ENCODE measurements around the gene HEYL.
A peak's percentile ranks its signal among the peaks of the same experiment; 100 is the strongest.

The HEYL gene

GRCh38 chr1:39639305-39640130, at the start of gene HEYL:
Gene HEYL, minus strand, starts transcription at chr1:39639643. Its CDS starts 18 bp downstream, at chr1:39639625.
- peak; percentile 21 for DNase-seq (ENCODE audit: low read depth, low spot score)

GRCh38 chr1:39689214-39689613, 49.8 kb upstream of the HEYL start:
- DNase-seq (ENCODE audit: low read depth, low spot score), result no peak

GRCh38 chr1:39688706-39689105, 49.3 kb upstream of the HEYL start:
- DNase-seq (ENCODE audit: low read depth, low spot score), result no peak

- DNase-seq (ENCODE audit: low read depth, low spot score), result no peak
These were observed 47.8 kb upstream of the HEYL start for GRCh38 chr1:39687243-39687642.

GRCh38 chr1:39685071-39685470, 45.6 kb upstream of the HEYL start:
- DNase-seq (ENCODE audit: low read depth, low spot score), result no peak

- DNase-seq (ENCODE audit: low read depth, low spot score), result no peak
These were observed 44.8 kb upstream of the HEYL start for GRCh38 chr1:39684313-39684664.

- DNase-seq (ENCODE audit: low read depth, low spot score), result no peak
These were observed 44.3 kb upstream of the HEYL start for GRCh38 chr1:39683591-39684312.

GRCh38 chr1:39681999-39682398, 42.6 kb upstream of the HEYL start:
- no peak for DNase-seq (ENCODE audit: low read depth, low spot score)

- no peak for DNase-seq (ENCODE audit: low read depth, low spot score)
These were observed 41.9 kb upstream of the HEYL start for GRCh38 chr1:39681294-39681693.

- DNase-seq (ENCODE audit: low read depth, low spot score), result no peak
These were observed 41.3 kb upstream of the HEYL start for GRCh38 chr1:39680751-39681150.

GRCh38 chr1:39679821-39680220, 40.4 kb upstream of the HEYL start:
- DNase-seq (ENCODE audit: low read depth, low spot score), result no peak

- DNase-seq (ENCODE audit: low read depth, low spot score), result no peak
These were observed 39.4 kb upstream of the HEYL start for GRCh38 chr1:39678889-39679288.

- no peak for DNase-seq (ENCODE audit: low read depth, low spot score)
These were observed 38.2 kb upstream of the HEYL start for GRCh38 chr1:39677645-39678044.

GRCh38 chr1:39676948-39677548, 37.6 kb upstream of the HEYL start:
- no peak for DNase-seq (ENCODE audit: low read depth, low spot score)

- no peak for DNase-seq (ENCODE audit: low read depth, low spot score)
These were observed 35.8 kb upstream of the HEYL start for GRCh38 chr1:39675220-39675619.

GRCh38 chr1:39673215-39673614, 33.8 kb upstream of the HEYL start:
- DNase-seq (ENCODE audit: low read depth, low spot score), result no peak

GRCh38 chr1:39672551-39672947, 33.1 kb upstream of the HEYL start:
- no peak for DNase-seq (ENCODE audit: low read depth, low spot score)

- DNase-seq (ENCODE audit: low read depth, low spot score), result no peak
These were observed 32.5 kb upstream of the HEYL start, which contains the start of gene NT5C1A for GRCh38 chr1:39671793-39672550. Gene NT5C1A, minus strand, starts transcription at chr1:39672107. Its CDS starts 69 bp downstream, at chr1:39672038.

GRCh38 chr1:39671433-39671792, 32.0 kb upstream of the HEYL start:
- no peak for DNase-seq (ENCODE audit: low read depth, low spot score)

GRCh38 chr1:39670689-39671088, 31.2 kb upstream of the HEYL start:
- no peak for DNase-seq (ENCODE audit: low read depth, low spot score)

- no peak for DNase-seq (ENCODE audit: low read depth, low spot score)
These were observed 29.5 kb upstream of the HEYL start for GRCh38 chr1:39668894-39669293.

- DNase-seq (ENCODE audit: low read depth, low spot score), result no peak
These were observed 28.7 kb upstream of the HEYL start for GRCh38 chr1:39668111-39668510.

Measured in activated CD4-positive, CD25-positive, alpha-beta regulatory T cell treated with anti-CD3 and anti-CD28 coated beads, Interleukin-2, amount 50 U/mL, for 16 hours (primary cell).